ENCODE results near the gene CBFA2T2. TPM values are rescaled to one million over a fixed set of nuclear protein-coding genes. Genes with fewer than 3 reads are reported as not detected.
"Not testable (repeated sequence)": the region's sequence is repeated elsewhere in the genome, so short reads cannot be mapped to it uniquely, and the experiment has no call there.

Gene CBFA2T2
- total and polyA plus RNA-seq, 2 experiments from 2014 or later: 29.2 to 33.1 TPM

DNA sequence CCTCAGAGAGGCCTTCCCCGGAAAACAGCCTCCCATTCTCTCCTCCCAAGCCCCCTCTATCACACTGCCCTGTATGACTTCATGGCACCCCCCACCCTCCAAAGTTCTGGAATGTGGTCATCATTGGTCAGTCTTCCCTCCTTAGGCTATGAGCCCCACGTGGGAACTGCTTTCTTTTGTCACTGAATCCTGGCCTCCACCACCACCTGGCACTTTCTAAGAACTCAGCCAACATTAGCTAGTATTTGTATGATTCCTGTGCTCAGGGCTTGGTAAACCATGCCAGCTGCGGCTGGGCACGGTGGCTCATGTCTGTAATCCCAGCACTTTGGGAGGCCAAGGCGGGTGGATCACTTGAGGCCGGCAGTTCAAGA, 204.7 kb downstream of the CBFA2T2 start:
- no peaks in the 10 kb centered on the region for H3K79me2 ChIP-seq
- H3K4me1 ChIP-seq (ENCODE audit: insufficient read depth): no peaks in the 10 kb centered on the region
- H4K20me1 ChIP-seq (ENCODE audit: insufficient read depth, poor library complexity, severe bottlenecking): no peaks in the 10 kb centered on the region
- TF ChIP-seq EZH2 (IDR thresholded peaks at IDR 0.05; ENCODE audit: borderline replicate concordance) (no peak), EZH2phosphoT487 (IDR thresholded peaks at IDR 0.05; ENCODE audit: low read depth, severe bottlenecking, unreplicated experiment) (no peak)
- TF ChIP-seq, protein P1, sequence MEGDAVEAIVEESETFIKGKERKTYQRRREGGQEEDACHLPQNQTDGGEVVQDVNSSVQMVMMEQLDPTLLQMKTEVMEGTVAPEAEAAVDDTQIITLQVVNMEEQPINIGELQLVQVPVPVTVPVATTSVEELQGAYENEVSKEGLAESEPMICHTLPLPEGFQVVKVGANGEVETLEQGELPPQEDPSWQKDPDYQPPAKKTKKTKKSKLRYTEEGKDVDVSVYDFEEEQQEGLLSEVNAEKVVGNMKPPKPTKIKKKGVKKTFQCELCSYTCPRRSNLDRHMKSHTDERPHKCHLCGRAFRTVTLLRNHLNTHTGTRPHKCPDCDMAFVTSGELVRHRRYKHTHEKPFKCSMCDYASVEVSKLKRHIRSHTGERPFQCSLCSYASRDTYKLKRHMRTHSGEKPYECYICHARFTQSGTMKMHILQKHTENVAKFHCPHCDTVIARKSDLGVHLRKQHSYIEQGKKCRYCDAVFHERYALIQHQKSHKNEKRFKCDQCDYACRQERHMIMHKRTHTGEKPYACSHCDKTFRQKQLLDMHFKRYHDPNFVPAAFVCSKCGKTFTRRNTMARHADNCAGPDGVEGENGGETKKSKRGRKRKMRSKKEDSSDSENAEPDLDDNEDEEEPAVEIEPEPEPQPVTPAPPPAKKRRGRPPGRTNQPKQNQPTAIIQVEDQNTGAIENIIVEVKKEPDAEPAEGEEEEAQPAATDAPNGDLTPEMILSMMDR (IDR thresholded peaks at IDR 0.05; ENCODE audit: poor library complexity): no peak
- no peaks in the 10 kb centered on the region for H3K9me2 ChIP-seq (replicated peaks; ENCODE audit: insufficient read depth)
- no peak overlapping the region for H3K27ac ChIP-seq
- DNase-seq (ENCODE audit: low spot score): no peak
- no peaks in the 10 kb centered on the region for H3K27me3 ChIP-seq
- H3K9me3 ChIP-seq (ENCODE audit: low read depth): no peaks in the 10 kb centered on the region
- H2AFZ ChIP-seq: no peak overlapping the region
- no peaks in the 10 kb centered on the region for H3K36me3 ChIP-seq (replicated peaks; ENCODE audit: insufficient read depth, low read depth)
- 79% methylated on average over 6 of the region's 6 CpGs for WGBS (ENCODE audit: low lambda C conversion rate, missing lambda C conversion rate)
- no peak overlapping the region for H3K4me3 ChIP-seq
- no peak overlapping the region for H3K4me2 ChIP-seq

DNA sequence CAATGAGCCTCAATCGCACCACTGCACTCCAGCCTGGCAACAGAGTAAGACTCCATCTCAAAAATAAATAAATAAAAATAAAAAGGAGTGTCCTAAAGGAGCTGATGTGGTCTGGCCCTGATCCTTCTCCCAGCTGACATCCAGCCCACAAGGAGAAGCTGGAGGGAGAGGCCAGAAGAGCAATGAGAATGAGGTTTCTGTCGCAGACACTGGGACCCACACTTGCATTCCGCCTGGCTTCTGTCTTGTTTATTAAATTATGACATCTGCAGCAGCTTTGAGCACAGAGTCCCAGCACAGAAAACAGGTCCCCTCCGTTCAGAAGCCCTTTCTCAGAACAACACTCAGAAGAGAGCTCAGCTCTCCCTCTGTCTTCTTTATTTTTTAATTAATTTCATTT, 206.6 kb downstream of the CBFA2T2 start:
- no peaks in the 10 kb centered on the region for H3K79me2 ChIP-seq
- no peak overlapping the region for H3K27ac ChIP-seq
- H3K4me2 ChIP-seq: no peak overlapping the region
- H3K9me3 ChIP-seq (ENCODE audit: low read depth): no peaks in the 10 kb centered on the region
- no peaks in the 10 kb centered on the region for H4K20me1 ChIP-seq (ENCODE audit: insufficient read depth, poor library complexity, severe bottlenecking)
- TF ChIP-seq EZH2 (IDR thresholded peaks at IDR 0.05; ENCODE audit: borderline replicate concordance) (no peak), EZH2phosphoT487 (IDR thresholded peaks at IDR 0.05; ENCODE audit: low read depth, severe bottlenecking, unreplicated experiment) (no peak)
- TF ChIP-seq, protein P1 (IDR thresholded peaks at IDR 0.05; ENCODE audit: poor library complexity): no peak
- H3K4me1 ChIP-seq (ENCODE audit: insufficient read depth): no peaks in the 10 kb centered on the region
- H3K4me3 ChIP-seq: no peak overlapping the region
- DNase-seq (ENCODE audit: low spot score): no peak
- no peaks in the 10 kb centered on the region for H3K9me2 ChIP-seq (replicated peaks; ENCODE audit: insufficient read depth)
- no peak overlapping the region for H2AFZ ChIP-seq
- no peaks in the 10 kb centered on the region for H3K36me3 ChIP-seq (replicated peaks; ENCODE audit: insufficient read depth, low read depth)
- H3K27me3 ChIP-seq: no peaks in the 10 kb centered on the region
- WGBS (ENCODE audit: low lambda C conversion rate, missing lambda C conversion rate): 79% methylated on average over 4 of the region's 4 CpGs

DNA sequence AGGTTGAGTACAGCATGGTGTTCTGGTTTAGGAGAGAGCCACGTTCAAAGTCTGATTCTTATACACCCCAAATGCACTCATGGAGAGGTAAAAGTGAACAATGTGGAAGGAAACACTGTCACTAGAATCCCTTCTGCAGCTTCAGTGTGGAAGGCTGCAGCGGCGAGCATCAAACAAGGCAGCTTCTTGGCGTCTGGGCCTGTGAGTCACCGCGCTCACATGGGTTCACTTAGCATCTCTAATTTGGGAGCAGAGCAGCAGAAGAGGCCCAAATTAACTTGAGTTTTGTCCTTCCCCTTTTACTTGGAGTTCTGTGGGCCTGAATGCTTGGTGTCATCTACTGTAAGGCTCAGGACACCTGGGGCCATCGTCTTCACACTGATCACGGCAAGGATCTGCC, 207.2 kb downstream of the CBFA2T2 start:
- 86% methylated on average over 8 of the region's 8 CpGs for WGBS (ENCODE audit: low lambda C conversion rate, missing lambda C conversion rate)
- Histone ChIP-seq H3K27ac (no peak overlapping the region), H3K4me1 (ENCODE audit: insufficient read depth) (no peaks in the 10 kb centered on the region), H3K9me3 (ENCODE audit: low read depth) (no peaks in the 10 kb centered on the region), H2AFZ (no peak overlapping the region), H3K36me3 (replicated peaks; ENCODE audit: insufficient read depth, low read depth) (no peaks in the 10 kb centered on the region), H3K27me3 (no peaks in the 10 kb centered on the region), H3K4me2 (no peak overlapping the region), H3K9me2 (replicated peaks; ENCODE audit: insufficient read depth) (no peaks in the 10 kb centered on the region), H3K79me2 (no peaks in the 10 kb centered on the region), H3K4me3 (no peak overlapping the region), H4K20me1 (ENCODE audit: insufficient read depth, poor library complexity, severe bottlenecking) (no peaks in the 10 kb centered on the region)
- DNase-seq (ENCODE audit: low spot score): no peak
- TF ChIP-seq, protein P1 (IDR thresholded peaks at IDR 0.05; ENCODE audit: poor library complexity): no peak
- TF ChIP-seq EZH2 (IDR thresholded peaks at IDR 0.05; ENCODE audit: borderline replicate concordance): no peak
- no peak for TF ChIP-seq EZH2phosphoT487 (IDR thresholded peaks at IDR 0.05; ENCODE audit: low read depth, severe bottlenecking, unreplicated experiment)

DNA sequence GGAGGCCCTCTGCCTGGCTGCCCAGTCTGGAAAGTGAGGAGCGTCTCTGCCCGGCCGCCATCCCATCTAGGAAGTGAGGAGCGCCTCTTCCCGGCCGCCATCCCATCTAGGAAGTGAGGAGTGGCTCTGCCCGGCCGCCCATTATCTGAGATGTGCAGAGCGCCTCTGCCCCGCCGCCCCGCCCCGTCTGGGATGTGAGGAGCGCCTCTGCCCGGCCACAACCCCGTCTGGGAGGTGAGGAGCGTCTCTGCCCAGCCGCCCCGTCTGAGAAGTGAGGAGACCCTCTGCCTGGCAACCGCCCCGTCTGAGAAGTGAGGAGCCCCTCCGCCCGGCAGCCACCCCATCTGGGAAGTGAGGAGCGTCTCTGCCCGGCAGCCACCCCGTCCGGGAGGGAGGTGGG, 209.1 kb downstream of the CBFA2T2 start:
- not testable (repeated sequence) for DNase-seq (ENCODE audit: low spot score); H3K9me2 ChIP-seq (replicated peaks; ENCODE audit: insufficient read depth); H3K4me1 ChIP-seq (ENCODE audit: insufficient read depth); H3K4me2 ChIP-seq; H4K20me1 ChIP-seq (ENCODE audit: insufficient read depth, poor library complexity, severe bottlenecking); H3K27me3 ChIP-seq; H3K9me3 ChIP-seq (ENCODE audit: low read depth); H3K27ac ChIP-seq; H3K79me2 ChIP-seq; H3K36me3 ChIP-seq (replicated peaks; ENCODE audit: insufficient read depth, low read depth); H3K4me3 ChIP-seq; H2AFZ ChIP-seq
- WGBS (ENCODE audit: low lambda C conversion rate, missing lambda C conversion rate): 98% methylated on average over 12 of the region's 27 CpGs

Other genes starting within 250 kb of the CBFA2T2 start
- 0.10 TPM in 1 of 2 replicates, not detected in the other for gene BPIFB1, start 206.9 kb upstream of the CBFA2T2 start, total RNA-seq
- gene BPIFB1, start 206.9 kb upstream of the CBFA2T2 start, polyA plus RNA-seq: 0.32 and 0.85 TPM in 2 replicates
- gene CDK5RAP1, start 88.6 kb upstream of the CBFA2T2 start, total RNA-seq: 22.4 and 35.6 TPM in 2 replicates
- 52.2 and 63.1 TPM in 2 replicates for gene CDK5RAP1, start 88.6 kb upstream of the CBFA2T2 start, polyA plus RNA-seq
- 24.5 and 28.0 TPM in 2 replicates for gene SNTA1, start 46.3 kb upstream of the CBFA2T2 start, total RNA-seq
- 24.0 and 24.6 TPM in 2 replicates for gene SNTA1, start 46.3 kb upstream of the CBFA2T2 start, polyA plus RNA-seq
- 0.30 TPM in 1 of 2 replicates, not detected in the other for gene C20orf144, start 172.2 kb downstream of the CBFA2T2 start, total RNA-seq
- gene C20orf144, start 172.2 kb downstream of the CBFA2T2 start, polyA plus RNA-seq: 0.41 and 0.46 TPM in 2 replicates
- 0.17 and 0.24 TPM in 2 replicates for gene ACTL10, start 176.8 kb downstream of the CBFA2T2 start, total RNA-seq
- 1.6 and 2.6 TPM in 2 replicates for gene ACTL10, start 176.8 kb downstream of the CBFA2T2 start, polyA plus RNA-seq
- 46.2 and 50.6 TPM in 2 replicates for gene NECAB3, start 184.3 kb downstream of the CBFA2T2 start, total RNA-seq
- gene NECAB3, start 184.3 kb downstream of the CBFA2T2 start, polyA plus RNA-seq: 55.4 and 64.9 TPM in 2 replicates
- gene E2F1, start 196.3 kb downstream of the CBFA2T2 start, total RNA-seq: 9.1 and 11.0 TPM in 2 replicates
- 11.8 and 14.3 TPM in 2 replicates for gene E2F1, start 196.3 kb downstream of the CBFA2T2 start, polyA plus RNA-seq
- gene PXMP4, start 230.2 kb downstream of the CBFA2T2 start, total RNA-seq: 3.9 and 4.1 TPM in 2 replicates
- 4.7 and 4.8 TPM in 2 replicates for gene PXMP4, start 230.2 kb downstream of the CBFA2T2 start, polyA plus RNA-seq
- gene ZNF341, start 241.9 kb downstream of the CBFA2T2 start, total RNA-seq: 1.2 and 2.3 TPM in 2 replicates
- 3.1 and 3.6 TPM in 2 replicates for gene ZNF341, start 241.9 kb downstream of the CBFA2T2 start, polyA plus RNA-seq

Data from hepatocyte (in vitro differentiated cells).